ENCODE results near the gene CD1B.
"Not testable (repeated sequence)": the region's sequence is repeated elsewhere in the genome, so short reads cannot be mapped to it uniquely, and the experiment has no call there.

The CD1B gene

DNA sequence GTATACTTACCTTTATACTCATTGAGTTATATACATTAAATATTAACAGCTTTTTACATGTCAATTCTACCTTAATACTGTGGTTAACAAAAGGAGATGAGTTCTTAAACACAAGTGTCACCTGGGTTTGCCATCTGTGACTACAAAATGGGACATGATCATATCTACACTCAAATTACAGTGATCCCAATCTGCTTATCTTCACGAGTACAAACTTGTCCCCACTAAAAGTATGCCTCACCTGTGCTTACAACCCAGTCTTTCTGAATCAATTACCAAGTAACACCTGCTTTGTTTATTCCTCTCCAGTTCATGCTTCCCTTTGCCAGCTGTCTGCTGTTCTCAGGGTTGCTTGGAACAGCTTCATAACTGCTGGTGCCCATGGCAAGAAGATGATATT is 31.2 kb upstream of the CD1B start:
- Mint-ChIP-seq H3K27me3 (ENCODE audit: low read depth) (no peaks in the 10 kb centered on the region), H3K9me3 (no peaks in the 10 kb centered on the region), H3K27ac (no peak overlapping the region), H3K36me3 (ENCODE audit: low read depth) (no peaks in the 10 kb centered on the region), H3K4me1 (no peaks in the 10 kb centered on the region), H3K4me3 (no peak overlapping the region)
- TF ChIP-seq, protein P1, sequence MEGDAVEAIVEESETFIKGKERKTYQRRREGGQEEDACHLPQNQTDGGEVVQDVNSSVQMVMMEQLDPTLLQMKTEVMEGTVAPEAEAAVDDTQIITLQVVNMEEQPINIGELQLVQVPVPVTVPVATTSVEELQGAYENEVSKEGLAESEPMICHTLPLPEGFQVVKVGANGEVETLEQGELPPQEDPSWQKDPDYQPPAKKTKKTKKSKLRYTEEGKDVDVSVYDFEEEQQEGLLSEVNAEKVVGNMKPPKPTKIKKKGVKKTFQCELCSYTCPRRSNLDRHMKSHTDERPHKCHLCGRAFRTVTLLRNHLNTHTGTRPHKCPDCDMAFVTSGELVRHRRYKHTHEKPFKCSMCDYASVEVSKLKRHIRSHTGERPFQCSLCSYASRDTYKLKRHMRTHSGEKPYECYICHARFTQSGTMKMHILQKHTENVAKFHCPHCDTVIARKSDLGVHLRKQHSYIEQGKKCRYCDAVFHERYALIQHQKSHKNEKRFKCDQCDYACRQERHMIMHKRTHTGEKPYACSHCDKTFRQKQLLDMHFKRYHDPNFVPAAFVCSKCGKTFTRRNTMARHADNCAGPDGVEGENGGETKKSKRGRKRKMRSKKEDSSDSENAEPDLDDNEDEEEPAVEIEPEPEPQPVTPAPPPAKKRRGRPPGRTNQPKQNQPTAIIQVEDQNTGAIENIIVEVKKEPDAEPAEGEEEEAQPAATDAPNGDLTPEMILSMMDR (IDR thresholded peaks at IDR 0.05; ENCODE audit: unreplicated experiment in 3 of 3): no peak

DNA sequence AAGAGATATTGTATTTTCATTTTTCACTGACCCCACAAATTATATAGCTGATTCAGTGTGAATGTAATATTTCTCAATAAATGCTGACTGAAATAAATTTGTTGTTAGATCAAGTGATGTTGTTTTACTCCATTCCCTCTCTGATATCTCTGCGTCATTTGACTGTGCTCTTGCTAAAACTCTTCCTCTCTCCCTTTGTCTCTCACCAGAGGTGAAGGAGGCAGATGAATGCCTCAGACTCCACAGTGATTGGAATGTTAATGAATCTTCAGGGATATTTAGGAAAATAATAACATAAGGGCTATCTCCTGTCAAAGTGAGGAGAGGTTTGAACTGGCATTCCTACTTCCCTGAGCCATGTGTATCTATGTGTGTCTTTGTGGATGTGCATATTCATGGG is 26.1 kb upstream of the CD1B start:
- Mint-ChIP-seq H3K36me3 (ENCODE audit: low read depth) (no peaks in the 10 kb centered on the region), H3K4me3 (no peak overlapping the region), H3K9me3 (no peaks in the 10 kb centered on the region), H3K4me1 (no peaks in the 10 kb centered on the region), H3K27me3 (ENCODE audit: low read depth) (peaks cover 6% of the 10 kb centered on the region), H3K27ac (no peak overlapping the region)
- TF ChIP-seq, protein P1 (IDR thresholded peaks at IDR 0.05; ENCODE audit: unreplicated experiment in 3 of 3): no peak

DNA sequence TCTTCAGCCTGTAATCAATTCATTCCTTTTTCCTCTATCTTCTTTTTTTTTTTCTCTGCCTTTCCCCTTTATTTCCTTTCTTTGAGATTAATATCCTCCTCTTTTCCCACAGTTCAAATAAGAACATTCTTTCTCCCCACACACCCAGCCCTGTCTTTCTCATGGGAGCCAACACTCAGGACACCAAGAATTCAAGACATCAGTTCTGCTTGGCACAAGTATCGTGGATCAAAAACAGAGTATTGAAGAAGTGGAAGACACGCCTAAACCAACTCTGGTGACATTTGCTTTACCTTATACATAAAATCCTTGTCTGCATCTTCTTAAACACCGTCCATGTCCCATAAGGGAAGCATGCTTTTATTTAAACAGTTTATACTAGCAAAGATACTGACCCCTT is 25.3 kb upstream of the CD1B start:
- Mint-ChIP-seq H3K4me1 (no peaks in the 10 kb centered on the region), H3K27ac (no peak overlapping the region), H3K9me3 (no peaks in the 10 kb centered on the region), H3K36me3 (ENCODE audit: low read depth) (no peaks in the 10 kb centered on the region), H3K27me3 (ENCODE audit: low read depth) (peaks cover 6% of the 10 kb centered on the region), H3K4me3 (no peak overlapping the region)
- TF ChIP-seq, protein P1 (IDR thresholded peaks at IDR 0.05; ENCODE audit: unreplicated experiment in 3 of 3): no peak

DNA sequence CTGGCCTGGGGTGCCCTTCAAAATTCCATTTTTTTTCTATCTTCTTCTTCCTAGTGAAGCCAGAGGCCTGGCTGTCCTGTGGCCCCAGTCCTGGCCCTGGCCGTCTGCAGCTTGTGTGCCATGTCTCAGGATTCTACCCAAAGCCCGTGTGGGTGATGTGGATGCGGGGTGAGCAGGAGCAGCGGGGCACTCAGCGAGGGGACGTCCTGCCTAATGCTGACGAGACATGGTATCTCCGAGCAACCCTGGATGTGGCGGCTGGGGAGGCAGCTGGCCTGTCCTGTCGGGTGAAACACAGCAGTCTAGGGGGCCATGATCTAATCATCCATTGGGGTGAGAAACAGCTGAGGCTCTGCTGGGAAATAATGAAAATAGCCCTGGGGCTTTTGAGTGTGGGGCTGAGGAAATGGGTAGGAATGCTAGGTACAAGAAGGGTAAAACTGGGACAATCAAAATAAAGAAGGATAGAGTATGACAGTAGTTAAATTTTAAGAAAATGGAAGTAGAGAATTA is 24.5 kb upstream of the CD1B start:
- no peak overlapping the region for H3K4me3 Mint-ChIP-seq
- no peaks in the 10 kb centered on the region for H3K9me3 Mint-ChIP-seq
- TF ChIP-seq, protein P1 (IDR thresholded peaks at IDR 0.05; ENCODE audit: unreplicated experiment in 3 of 3): no peak

DNA sequence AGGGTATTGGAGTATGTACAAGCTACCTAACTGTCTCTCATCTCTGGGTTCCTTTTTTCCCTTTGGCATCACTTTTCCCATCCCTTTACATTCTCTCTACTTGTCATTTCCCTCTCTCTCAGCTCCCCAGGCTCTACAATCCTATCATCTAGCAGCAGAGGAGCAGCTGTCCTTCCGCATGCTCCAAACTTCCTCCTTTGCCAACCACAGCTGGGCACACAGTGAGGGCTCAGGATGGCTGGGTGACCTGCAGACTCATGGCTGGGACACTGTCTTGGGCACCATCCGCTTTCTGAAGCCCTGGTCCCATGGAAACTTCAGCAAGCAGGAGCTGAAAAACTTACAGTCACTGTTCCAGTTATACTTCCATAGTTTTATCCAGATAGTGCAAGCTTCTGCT is 22.9 kb upstream of the CD1B start:
- no peaks in the 10 kb centered on the region for H3K4me1 Mint-ChIP-seq
- H3K9me3 Mint-ChIP-seq: no peaks in the 10 kb centered on the region
- no peaks in the 10 kb centered on the region for H3K36me3 Mint-ChIP-seq (ENCODE audit: low read depth)
- H3K4me3 Mint-ChIP-seq: no peak overlapping the region
- H3K27ac Mint-ChIP-seq: no peak overlapping the region
- TF ChIP-seq, protein P1 (IDR thresholded peaks at IDR 0.05; ENCODE audit: unreplicated experiment in 3 of 3): no peak
- H3K27me3 Mint-ChIP-seq (ENCODE audit: low read depth): peaks cover 6% of the 10 kb centered on the region

More for the DNA sequence above, 24.5 kb upstream of the CD1B start:
- Mint-ChIP-seq H3K27me3 (ENCODE audit: low read depth) (peaks cover 6% of the 10 kb centered on the region), H3K36me3 (ENCODE audit: low read depth) (no peaks in the 10 kb centered on the region), H3K4me1 (no peaks in the 10 kb centered on the region), H3K27ac (no peak overlapping the region)

DNA sequence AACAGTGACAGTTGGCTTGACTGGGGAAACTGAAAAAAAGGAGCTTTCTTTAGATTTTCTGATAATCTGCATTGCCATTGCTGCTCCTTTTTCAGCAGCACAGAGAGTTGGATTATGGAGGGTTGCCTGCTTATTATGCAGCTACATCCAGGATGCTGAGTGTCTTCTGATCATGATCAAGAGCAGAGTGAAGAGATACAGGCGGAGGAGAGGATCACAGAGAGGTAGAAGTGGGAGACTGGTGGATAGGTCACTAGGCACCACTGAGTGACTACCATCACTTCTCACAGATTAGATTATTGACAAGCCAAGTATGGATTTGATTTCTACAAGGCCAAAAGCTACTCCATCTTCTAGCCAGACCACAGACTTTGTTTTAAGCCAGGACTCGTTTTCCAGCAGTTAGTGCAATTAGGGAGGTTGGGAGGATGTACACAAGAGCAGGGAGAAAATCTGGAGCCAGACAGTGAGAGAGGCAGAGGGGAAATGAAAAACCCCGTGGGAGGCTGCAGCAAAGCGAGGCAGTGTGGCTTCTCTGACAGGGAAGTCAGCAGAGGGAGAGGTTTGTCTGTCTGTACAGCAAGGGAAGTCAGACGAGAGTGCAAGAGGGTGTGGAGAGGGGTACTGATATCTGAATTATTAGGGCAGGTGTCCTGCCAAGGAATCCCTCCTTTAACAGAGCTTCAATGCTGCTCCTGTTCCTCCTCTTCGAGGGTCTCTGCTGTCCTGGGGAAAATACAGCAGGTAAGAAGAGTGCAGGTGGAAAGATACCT is 22.2 kb upstream of the CD1B start, which contains the start of gene CD1E:
TSS of gene CD1E (plus strand) at position 592 of the 773 bp plus-strand sequence. CDS start at position 687, 95 bp downstream.
- Mint-ChIP-seq H3K27me3 (ENCODE audit: low read depth) (peaks cover 6% of the 10 kb centered on the region), H3K27ac (no peak within 1 kb of the TSS), H3K4me3 (no peak within 1 kb of the TSS), H3K36me3 (ENCODE audit: low read depth) (no peaks in the 10 kb centered on the region), H3K9me3 (no peaks in the 10 kb centered on the region), H3K4me1 (no peaks in the 10 kb centered on the region)
- TF ChIP-seq, protein P1 (IDR thresholded peaks at IDR 0.05; ENCODE audit: unreplicated experiment in 3 of 3): no peak

DNA sequence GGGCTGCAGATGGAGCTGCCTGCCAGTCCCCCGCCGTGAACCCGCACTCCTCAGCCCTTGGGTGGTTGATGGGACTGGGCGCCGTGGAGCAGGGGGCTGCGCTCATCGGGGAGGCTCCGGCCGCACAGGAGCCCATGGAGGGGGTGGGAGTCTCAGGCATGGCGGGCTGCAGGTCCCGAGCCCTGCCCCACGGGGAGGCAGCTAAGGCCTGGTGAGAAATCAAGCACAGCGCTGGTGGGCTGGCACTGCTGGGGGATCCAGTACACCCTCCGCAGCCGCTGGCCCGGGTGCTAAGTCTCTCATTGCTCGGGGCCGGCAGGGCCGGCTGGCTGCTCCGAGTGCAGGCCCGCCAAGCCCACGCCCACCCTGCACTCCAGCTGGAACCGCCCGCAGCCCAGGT is 17.6 kb upstream of the CD1B start:
- not testable (repeated sequence) for H3K36me3 Mint-ChIP-seq (ENCODE audit: low read depth); H3K9me3 Mint-ChIP-seq; H3K27me3 Mint-ChIP-seq (ENCODE audit: low read depth); H3K27ac Mint-ChIP-seq; H3K4me3 Mint-ChIP-seq; H3K4me1 Mint-ChIP-seq

DNA sequence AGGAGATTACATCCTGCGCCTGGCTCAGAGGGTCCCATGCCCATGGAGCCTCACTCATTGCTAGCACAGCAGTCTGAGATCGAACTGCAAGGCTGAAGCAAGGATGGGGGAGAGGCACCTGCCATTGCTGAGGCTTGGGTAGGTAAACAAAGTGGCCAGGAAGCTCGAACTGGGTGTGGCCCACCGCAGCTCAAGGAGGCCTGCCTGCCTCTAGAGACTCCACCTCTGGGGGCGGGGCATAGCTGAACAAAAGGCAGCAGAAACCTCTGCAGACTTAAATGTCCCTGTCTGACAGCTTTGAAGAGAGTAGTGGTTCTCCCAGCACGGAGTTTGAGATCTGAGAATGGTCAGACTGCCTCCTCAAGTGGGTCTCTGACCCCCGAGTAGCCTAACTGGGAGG is 5.1 kb upstream of the CD1B start:
- not testable (repeated sequence) for H3K4me1 Mint-ChIP-seq; H3K36me3 Mint-ChIP-seq (ENCODE audit: low read depth); H3K4me3 Mint-ChIP-seq; H3K27me3 Mint-ChIP-seq (ENCODE audit: low read depth); H3K27ac Mint-ChIP-seq; H3K9me3 Mint-ChIP-seq
